ENCODE measurements around the gene SFRP4. TPM values are rescaled to one million over a fixed set of nuclear protein-coding genes. Genes with fewer than 3 reads are reported as not detected.

SFRP4 gene
- total and polyA plus RNA-seq, 10 of the 15 experiments (the other 5 are each of a cell fraction or from before 2014, with no cell fraction given) = 0.02 to 0.15 (median 0.14) TPM; not detected in 7

- H3K36me3 ChIP-seq (ENCODE audit: control insufficient read depth in 2 of 2, insufficient read depth in 2 of 2, low read length in 1 of 2) = no peaks in the 10 kb centered on the region
- no peaks in the 10 kb centered on the region for H4K20me1 ChIP-seq (ENCODE audit: control insufficient read depth, insufficient read depth)
- H3K4me1 ChIP-seq (ENCODE audit: control insufficient read depth, insufficient read depth, low read length) = peaks cover 5% of the 10 kb centered on the region; the same call in 1 of the 2 replicates
- H3K27ac ChIP-seq (ENCODE audit: control insufficient read depth, insufficient read depth) = no peak overlapping the region
- BruUV-seq (replicated peaks) = no TSS peak
- POLR2A ChIA-PET = no interaction called here
- WGBS (ENCODE audit: insufficient coverage, insufficient replicate concordance, low lambda C conversion rate, missing lambda C conversion rate) = 0% methylated on average over 1 of the region's 1 CpG
- DNase-seq (ENCODE audit: low read depth, low spot score) (no peak), ATAC-seq (no peak), FAIRE-seq (no peak)
- SMC1A ChIA-PET (ENCODE audit: uncharacterized antibody, unreplicated experiment) = interaction anchor here (1.2 kb wide), 1 partner anchor 49 kb away, joined by 3 read pairs; no protein-coding TSS in a partner anchor
- CTCF ChIA-PET = interaction anchor here (1.0 kb wide), 1 partner anchor 13 kb away, joined by 3 read pairs; no protein-coding TSS in a partner anchor
- H2AFZ ChIP-seq (ENCODE audit: control insufficient read depth, low read depth, low read length) = no peak overlapping the region
- peaks cover 3% of the 10 kb centered on the region; the same call in 1 of the 2 replicates for H3K79me2 ChIP-seq (ENCODE audit: control insufficient read depth, insufficient read depth, low read length)
- no peaks in the 10 kb centered on the region for H3K27me3 ChIP-seq (replicated peaks in 1 of 2; ENCODE audit: control insufficient read depth in 2 of 2, insufficient read depth in 2 of 2, low read length in 1 of 2)
- H3K9ac ChIP-seq (ENCODE audit: control insufficient read depth, insufficient read depth, low read length) = no peak overlapping the region
- H3K4me2 ChIP-seq (ENCODE audit: control insufficient read depth, insufficient read depth) = no peak overlapping the region
- intact Hi-C loops (cut with micrococcal nuclease; ENCODE audit: unreplicated experiment) (no loop called here), in situ Hi-C loops (cut with MboI) (no loop called here)
- no peak overlapping the region for H3K4me3 ChIP-seq
- peaks cover 8% of the 10 kb centered on the region; the same call in 2 of the 3 replicates for H3K9me3 ChIP-seq (replicated peaks; ENCODE audit: control insufficient read depth, insufficient read depth, low read length)
- TF ChIP-seq SPI1 (IDR thresholded peaks at IDR 0.05; ENCODE audit: borderline replicate concordance, insufficient read depth, low read depth, low read length) (no peak), MYB (IDR thresholded peaks at IDR 0.05; ENCODE audit: borderline replicate concordance, low read depth, low read length) (no peak)
- RAD21 ChIA-PET (ENCODE audit: unreplicated experiment) = no interaction called here
These were observed 9.0 kb upstream of the SFRP4 start for GRCh38 chr7:37925620-37926019.

GRCh38 chr7:37924491-37925041 is 7.9 kb upstream of the SFRP4 start:
- H3K4me1 ChIP-seq (ENCODE audit: control insufficient read depth, insufficient read depth, low read length) = peaks cover 5% of the 10 kb centered on the region; the same call in 1 of the 2 replicates
- ChIA-PET CTCF (interaction anchor here (0.8 to 1.0 kb wide), 3 partner anchors 10 to 411 kb away, joined by 3 to 5 read pairs (median 3); no protein-coding TSS in a partner anchor), SMC1A (ENCODE audit: uncharacterized antibody, unreplicated experiment) (interaction anchor here (0.6 to 1.2 kb wide), 3 partner anchors 9 to 50 kb away, joined by 3 to 4 read pairs (median 3); no protein-coding TSS in a partner anchor), POLR2A (no interaction called here), RAD21 (ENCODE audit: unreplicated experiment) (no interaction called here)
- H3K9ac ChIP-seq (ENCODE audit: control insufficient read depth, insufficient read depth, low read length) = no peak overlapping the region
- H3K79me2 ChIP-seq (ENCODE audit: control insufficient read depth, insufficient read depth, low read length) = peaks cover 3% of the 10 kb centered on the region; the same call in 1 of the 2 replicates
- 45% methylated on average over 3 of the region's 3 CpGs for WGBS (ENCODE audit: insufficient coverage, insufficient replicate concordance, low lambda C conversion rate, missing lambda C conversion rate)
- H3K36me3 ChIP-seq (ENCODE audit: control insufficient read depth in 2 of 2, insufficient read depth in 2 of 2, low read length in 1 of 2) = no peaks in the 10 kb centered on the region
- H3K9me3 ChIP-seq (replicated peaks; ENCODE audit: control insufficient read depth, insufficient read depth, low read length) = peaks cover 8% of the 10 kb centered on the region; the same call in 2 of the 3 replicates
- BruUV-seq (replicated peaks) = no TSS peak
- no peaks in the 10 kb centered on the region for H3K27me3 ChIP-seq (replicated peaks in 1 of 2; ENCODE audit: control insufficient read depth in 2 of 2, insufficient read depth in 2 of 2, low read length in 1 of 2)
- no peak overlapping the region for H3K4me3 ChIP-seq
- ATAC-seq = no peak
- in situ Hi-C loops (cut with MboI) = no loop called here
- no peak overlapping the region for H3K27ac ChIP-seq (ENCODE audit: control insufficient read depth, insufficient read depth)
- TF ChIP-seq NBN (IDR thresholded peaks at IDR 0.05) (no peak), RUNX3 (IDR thresholded peaks at IDR 0.05; ENCODE audit: low read length) (no peak), BHLHE40 (IDR thresholded peaks at IDR 0.05; ENCODE audit: borderline replicate concordance in 1 of 2, low read depth in 2 of 2, low read length in 1 of 2) (no peak), E2F8 (IDR thresholded peaks at IDR 0.05; ENCODE audit: low read depth, partially characterized antibody) (no peak), RELB (IDR thresholded peaks at IDR 0.05; ENCODE audit: low read depth) (no peak), BRCA1 (IDR thresholded peaks at IDR 0.05; ENCODE audit: low read depth, low read length) (no peak)
- no peaks in the 10 kb centered on the region for H4K20me1 ChIP-seq (ENCODE audit: control insufficient read depth, insufficient read depth)
- no peak for DNase-seq (ENCODE audit: low read depth, low spot score)
- H2AFZ ChIP-seq (ENCODE audit: control insufficient read depth, low read depth, low read length) = no peak overlapping the region
- no peak overlapping the region for H3K4me2 ChIP-seq (ENCODE audit: control insufficient read depth, insufficient read depth)
- no peak for FAIRE-seq
- intact Hi-C loops (cut with micrococcal nuclease; ENCODE audit: unreplicated experiment) = no loop called here

Data from GM12878 (cell line).